HG02884 (cell line): ENCODE results near the gene TTC8.

Experiments
- ATAC-seq: cut with Tn5 transposase; IDR thresholded peaks from one replicate; pipeline ENCODE4 v1.9.1; 2021; ENCODE audit warnings: mild to moderate bottlenecking, moderate library complexity; ENCODE audit not compliant: unreplicated experiment

TTC8 gene

DNA sequence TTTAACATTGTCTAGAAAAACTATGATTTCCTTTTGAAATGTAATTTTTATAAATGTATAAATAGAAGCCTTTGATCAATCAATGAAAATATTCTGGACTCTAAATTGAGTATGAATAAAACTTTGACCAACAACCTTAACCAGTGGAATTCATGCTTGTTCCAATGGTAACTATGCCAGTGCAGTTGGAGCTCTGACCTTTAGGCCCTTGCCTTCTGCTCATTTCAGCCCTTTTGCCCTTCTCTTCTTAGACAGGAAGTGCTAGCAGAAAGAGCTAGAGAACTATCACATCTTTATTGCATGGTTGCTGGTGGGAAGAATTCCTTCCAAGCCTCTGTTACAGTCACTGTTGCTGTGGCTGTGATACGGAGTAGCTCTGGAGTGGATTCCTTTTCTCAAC, 39.7 kb downstream of the TTC8 start:
- ATAC-seq, result no peak

DNA sequence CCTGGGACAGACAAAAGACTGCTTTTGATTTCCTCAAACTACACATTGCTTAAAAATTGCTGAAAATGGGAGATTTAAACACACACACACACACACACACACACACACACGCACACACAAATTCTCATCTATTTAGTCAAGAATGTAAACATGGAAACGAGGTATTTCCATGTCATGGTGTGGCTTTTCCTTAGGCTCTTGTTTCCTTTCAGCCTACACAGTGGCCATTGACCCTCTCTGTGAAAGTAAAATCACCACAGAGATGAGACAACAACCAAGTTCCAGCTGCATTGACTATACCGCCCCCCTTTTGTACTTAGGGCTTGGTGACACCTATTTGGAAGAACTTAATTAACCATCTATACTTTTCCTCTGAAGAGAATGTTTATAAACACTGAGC, 41.9 kb downstream of the TTC8 start:
- no peak for ATAC-seq

DNA sequence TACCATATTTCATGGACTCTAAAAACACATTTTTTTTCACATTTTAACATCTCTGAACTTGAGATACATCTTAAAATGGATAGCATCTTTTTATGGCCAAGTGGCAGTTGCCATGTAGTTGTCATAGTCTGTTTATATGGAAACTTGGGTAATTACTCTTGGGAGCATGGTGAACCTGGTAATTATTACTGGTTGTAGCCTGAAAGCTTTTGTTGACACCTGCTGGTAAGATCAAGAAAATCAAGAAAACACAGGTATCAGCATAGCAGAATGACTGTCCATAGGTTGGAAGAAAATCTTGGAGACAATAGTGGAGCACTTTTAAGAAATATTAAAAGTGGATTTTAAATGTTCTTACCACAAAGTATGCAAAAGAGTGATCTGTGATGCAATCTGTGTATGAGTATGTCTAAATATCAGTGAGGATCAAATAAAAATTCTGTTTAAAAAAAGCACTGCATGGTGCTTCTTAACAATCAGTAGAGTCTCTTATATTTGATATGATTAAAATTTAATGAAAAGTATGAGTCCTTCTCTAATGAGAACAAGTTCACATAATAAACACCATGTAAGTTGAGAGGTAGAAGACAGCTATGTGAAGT, 44.2 kb downstream of the TTC8 start:
- ATAC-seq, result peak; percentile 69

DNA sequence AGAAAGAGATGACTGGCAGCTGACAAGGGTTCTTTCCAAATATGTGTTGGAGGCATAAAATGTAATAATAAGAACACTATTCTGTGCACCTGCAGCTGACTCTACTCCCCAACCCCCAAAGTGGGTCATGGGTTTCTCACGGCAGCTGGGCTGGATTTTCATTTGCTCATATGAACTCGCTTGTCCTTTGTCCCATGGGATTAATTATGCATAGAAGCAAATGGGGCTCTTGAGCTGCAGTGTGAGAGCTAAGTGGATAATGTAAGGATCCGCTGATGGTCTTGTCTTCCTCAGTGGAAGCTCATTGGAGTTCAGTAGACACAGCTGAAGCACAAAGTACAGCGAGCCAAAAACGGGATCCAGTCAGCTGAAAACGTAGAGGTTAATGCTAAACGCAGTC, 46.3 kb downstream of the TTC8 start:
- no peak for ATAC-seq

DNA sequence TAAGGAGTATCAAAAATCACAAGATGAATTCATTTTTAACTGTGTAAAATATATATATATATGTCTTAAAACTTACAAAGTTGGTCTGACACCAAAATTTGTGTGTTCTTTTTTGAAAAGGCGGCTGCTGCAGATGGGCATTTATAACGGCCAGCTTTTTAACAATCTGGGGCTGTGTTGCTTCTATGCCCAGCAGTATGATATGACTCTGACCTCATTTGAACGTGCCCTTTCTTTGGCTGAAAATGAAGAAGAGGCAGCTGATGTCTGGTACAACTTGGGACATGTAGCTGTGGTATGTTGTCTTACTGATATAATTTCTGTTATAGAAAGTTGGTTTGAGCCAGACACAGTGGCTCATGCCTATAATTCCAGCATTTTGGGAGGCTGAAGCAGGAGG, 47.0 kb downstream of the TTC8 start:
- ATAC-seq, result no peak

DNA sequence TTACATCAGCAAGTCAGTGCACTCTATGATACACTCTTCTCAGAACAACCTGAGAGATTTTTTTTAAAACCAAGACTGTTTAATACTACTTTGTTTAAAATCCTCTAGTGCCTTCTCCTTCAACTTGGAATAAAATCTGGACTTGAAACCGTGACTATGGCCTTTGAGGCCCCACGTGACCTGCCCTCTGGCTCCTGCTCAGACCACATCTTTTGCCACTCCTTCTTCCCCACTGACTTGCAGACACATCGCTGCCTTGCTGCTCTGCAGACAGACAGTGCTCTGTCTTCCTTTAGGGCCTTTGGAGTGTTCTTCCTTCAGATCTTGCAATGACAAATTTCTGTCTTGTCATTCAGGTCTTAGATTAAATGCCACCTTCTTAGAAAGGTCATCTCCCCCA, 48.5 kb downstream of the TTC8 start:
- no peak for ATAC-seq

DNA sequence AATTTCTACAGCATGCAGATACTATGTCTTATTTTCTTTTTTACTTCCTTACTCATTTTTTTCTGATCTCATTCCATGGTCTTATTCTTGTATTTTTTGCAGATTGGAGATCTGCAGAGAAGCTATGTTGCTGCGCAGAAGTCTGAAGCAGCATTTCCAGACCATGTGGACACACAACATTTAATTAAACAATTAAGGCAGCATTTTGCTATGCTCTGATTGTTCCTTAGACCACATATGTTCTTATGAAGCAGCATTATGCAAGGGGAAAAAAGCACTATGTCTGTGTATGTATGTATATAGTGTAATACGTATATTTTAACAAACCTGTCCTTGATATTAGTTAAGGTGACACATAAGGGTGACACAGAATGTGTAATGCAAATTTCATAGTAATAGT, 52.7 kb downstream of the TTC8 start:
- no peak for ATAC-seq

DNA sequence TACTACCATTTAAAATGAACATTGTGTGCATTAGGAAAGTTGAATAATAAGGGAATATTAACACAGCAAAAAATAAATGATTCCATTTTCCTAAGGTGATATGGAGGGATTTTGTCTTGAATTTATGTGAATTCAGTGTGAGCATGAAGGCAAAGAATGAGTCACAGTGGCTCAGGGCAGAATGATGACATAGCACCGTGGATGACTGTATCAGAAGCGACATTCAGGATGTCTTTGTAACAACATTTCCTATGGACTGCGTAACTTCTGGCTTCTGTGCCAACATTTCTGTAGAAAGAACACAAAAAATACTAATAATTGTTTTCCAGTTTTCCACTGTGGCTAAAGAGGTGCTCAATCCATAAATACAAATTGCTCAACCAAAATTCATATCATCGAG, 54.6 kb downstream of the TTC8 start:
- no peak for ATAC-seq

DNA sequence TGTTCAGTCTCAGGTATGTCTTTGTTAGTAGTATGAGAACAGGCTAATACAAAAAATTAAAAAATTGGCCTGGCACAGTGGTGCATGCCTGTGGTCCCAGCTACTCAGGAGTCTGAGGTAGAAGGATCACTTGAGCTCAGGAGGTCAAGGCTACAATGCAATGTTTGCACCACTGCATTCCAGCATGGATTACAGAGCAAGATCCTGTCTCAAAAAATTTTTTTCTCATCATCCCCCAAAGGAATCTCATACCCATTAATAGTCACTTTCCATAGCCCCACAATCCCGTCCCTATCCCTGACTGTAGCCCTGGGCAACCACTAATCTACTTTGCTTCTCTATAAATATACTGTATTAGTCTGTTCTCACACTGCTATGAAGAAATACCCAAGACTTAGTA, 57.8 kb downstream of the TTC8 start:
- no peak for ATAC-seq

DNA sequence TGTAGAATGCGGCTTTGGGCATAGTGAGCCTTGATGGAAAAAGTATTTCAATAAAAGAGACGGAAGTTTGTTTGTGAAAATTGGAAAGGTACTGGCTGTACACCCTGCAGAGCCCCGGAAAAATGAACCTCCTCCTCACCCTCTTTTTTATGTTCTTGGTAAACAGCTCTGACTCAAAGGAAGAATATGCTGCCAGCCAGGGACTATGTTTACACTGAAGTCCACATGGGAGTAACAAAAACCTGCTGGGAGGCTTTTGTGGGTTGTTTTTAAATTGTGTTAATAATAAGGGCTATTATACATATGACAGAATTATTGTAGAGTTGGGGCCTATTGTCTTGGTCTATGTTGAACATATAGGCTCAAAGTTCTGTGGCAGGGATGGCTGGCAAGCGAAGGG, 70.7 kb downstream of the TTC8 start:
- no peak for ATAC-seq

DNA sequence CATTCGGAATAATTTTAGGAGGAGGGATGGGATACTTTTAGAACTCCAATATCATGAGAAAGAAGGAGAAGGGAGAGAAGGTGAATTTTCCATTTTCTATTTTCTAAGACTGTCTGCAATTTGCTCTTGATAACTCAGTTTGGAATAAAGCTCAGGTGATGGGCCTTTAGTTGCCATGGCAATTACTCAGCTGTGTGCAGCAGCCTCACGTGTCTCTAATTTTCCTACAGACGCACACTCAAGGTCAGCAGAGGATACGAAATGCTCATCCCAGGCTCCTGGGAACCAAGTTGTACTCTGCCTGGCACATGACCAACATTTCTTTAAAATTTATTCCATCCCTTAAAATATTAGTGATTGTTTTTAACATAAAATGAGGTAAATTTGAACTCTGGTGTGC, 76.7 kb downstream of the TTC8 start:
- no peak for ATAC-seq

DNA sequence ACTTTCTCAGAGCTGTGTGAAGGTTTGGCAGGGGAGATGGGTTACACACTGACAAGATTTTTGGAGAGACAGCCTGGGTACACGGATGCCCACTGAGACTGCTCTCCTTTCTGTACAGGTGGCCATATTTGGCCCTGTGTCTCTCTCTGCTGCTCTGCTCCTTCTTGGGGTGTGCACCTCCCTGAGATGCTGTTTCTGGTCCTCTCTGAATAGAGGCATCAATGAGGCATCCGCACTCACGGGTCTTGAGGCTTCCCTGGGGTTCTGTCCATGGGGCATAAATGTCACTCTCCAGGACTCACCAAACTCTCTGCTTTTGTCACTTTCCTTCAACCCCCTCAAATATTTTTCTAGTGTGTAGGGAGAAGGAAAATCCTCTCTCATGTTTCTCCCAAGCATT, 77.5 kb downstream of the TTC8 start:
- ATAC-seq, result no peak

DNA sequence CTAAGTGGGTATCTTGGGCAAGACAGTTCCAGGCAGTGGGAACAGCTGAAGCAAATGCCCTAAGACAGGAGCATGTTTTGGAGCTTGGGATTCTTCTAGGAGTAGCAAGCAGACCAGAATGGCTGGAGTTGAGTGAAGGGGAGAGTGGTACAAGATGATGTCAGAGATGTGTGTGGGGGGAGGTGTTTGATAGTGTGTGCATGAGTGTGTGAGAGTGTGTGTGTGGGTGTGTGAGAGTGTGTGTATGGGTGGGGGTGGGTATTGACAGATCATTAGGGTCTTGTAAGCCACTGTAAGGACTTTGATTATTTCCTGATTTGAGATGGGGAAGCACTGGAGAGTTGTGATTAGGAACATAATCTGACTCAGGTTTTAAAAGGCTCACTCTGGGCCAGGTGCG, 78.4 kb downstream of the TTC8 start:
- no peak for ATAC-seq

DNA sequence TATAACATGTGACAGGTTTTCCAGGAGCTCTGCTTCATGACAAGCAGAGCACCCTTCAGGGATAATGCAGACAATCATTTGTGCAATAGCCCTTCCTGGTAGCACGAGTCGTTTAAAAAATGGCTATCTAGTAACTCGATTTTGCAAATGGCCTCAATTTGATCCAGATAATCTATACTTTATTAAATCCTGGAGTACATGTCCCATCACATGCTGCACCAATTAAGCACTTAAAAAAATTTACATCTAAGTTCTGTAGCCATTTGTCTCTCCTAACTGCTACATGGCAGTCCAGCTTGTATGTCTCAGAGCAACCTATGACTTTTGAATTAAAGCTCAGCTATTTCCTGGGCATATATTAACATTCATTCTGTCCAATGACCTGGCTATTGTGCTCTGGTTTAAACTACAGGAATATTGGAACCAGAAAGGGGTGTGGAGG, 79.8 kb downstream of the TTC8 start:
- ATAC-seq, result no peak

DNA sequence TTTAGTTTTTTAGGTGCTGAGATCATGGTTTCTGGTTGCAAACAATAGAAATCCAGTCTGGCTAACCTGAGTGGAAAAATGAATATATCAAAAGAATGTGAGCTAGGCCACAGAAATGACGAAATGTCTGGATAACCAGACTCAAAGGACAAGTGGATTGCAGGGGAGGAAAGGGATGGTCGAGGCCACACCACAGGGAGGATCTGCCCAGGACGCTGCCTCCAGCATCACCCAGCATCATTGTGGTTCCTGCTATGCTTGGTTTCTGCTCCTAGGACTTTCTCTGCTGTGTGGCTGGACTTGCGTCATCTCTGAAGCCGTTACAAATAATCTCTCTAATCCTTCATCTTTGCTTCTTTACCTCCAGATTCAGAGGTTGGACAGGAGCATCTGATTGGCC, 80.4 kb downstream of the TTC8 start:
- ATAC-seq, result no peak

DNA sequence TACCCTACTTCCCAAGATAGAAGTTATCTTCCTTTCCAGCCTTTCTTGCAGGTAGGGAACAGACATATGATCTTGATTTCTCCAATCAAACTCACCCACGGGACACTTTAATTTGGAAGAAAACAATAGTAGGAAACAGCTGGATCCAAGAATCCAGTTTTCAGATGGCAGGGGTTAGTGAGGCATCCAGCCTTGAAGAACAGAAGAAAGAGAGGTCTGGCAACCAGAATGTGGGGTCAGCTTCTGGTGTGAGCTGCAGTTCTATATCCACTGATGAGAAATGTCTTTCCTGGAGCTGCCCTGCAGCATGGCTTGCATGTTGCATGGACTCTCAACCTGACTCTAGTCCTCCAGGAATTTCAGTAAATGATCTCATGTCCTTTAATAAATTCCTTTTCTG, 83.8 kb downstream of the TTC8 start:
- no peak for ATAC-seq

DNA sequence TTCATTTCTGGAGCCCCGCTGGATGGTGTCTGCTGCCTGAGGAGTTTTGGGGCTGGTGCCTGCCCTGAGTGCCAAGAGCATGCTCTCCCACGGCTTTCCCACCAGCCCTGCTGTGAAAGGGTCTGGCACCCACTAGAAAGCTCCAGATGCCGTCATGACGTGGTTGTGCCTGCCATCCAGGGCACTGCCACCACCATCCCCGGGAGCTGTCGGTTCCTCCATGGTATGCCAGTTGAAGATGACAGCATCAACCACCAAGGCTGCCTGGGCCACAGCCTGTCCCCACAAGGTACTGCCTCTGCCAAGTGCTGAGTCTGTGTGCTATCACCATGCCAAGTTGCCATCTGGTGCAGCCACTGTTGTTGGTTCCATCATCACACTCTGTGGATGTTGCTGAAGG, 85.9 kb downstream of the TTC8 start:
- no peak for ATAC-seq

DNA sequence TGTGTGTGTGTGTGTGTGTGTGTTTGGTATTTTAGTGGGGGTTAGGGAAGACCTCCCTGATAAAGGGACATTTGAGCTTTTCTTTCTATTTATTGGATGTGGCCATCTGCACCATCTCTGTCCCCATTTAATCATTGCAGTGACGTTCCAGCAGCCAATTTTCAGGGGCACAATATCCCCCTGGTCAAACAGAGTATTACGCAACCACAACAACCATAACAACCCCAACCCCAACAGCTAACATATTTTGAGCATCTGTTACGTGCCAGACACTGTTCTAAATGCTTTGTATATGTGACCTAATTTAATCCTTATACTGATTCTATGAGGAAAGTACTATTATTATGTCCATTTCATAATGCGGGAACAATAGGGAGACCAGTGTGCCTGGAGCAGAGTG, 87.4 kb downstream of the TTC8 start:
- no peak for ATAC-seq

DNA sequence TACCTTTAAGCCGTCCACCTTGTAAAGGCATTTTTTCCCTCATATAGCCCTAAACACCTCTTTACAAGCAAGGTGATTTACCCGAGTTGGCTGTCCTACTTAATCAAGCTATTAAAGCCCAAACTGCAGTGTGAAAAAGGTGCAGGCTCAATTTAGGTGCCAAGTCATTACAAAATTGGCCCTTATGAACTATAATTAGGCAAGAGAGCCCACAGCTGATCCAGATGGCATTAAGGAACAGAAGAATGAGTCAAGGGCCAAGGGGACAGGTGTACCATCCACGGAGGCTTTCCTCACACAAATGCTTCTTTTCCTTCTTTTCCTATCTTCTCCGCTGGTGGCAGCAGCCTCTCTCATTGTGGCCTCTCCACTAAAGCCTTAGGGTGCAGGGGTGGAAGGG, 90.5 kb downstream of the TTC8 start:
- ATAC-seq, result no peak

DNA sequence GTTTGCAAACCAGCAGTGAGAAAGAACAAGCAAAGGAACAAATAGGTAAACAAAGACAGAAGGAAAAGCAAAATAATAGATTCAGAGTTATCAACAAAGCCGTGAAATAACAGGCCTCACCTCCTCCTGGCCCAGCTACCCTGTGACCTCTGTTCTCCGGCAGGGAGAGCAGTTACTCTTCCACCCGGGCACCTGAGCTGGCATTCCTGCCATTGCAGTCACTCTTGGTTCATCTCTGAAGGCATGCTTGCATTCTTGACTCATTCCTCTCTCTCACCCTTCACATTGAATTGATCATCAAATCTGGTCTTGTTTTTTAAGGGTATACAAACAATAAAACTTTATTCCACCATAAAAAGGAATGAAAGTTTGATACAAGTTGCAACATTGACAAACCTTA, 95.1 kb downstream of the TTC8 start:
- no peak for ATAC-seq
